ENCODE results near the gene TTLL11.

GRCh38 chr9:121949766-121950165 lies 143.3 kb downstream of the TTLL11 start:
- TF ChIP-seq EZH2phosphoT487 (IDR thresholded peaks at IDR 0.05; ENCODE audit: low read depth, severe bottlenecking, unreplicated experiment): no peak
- TF ChIP-seq, protein P1, sequence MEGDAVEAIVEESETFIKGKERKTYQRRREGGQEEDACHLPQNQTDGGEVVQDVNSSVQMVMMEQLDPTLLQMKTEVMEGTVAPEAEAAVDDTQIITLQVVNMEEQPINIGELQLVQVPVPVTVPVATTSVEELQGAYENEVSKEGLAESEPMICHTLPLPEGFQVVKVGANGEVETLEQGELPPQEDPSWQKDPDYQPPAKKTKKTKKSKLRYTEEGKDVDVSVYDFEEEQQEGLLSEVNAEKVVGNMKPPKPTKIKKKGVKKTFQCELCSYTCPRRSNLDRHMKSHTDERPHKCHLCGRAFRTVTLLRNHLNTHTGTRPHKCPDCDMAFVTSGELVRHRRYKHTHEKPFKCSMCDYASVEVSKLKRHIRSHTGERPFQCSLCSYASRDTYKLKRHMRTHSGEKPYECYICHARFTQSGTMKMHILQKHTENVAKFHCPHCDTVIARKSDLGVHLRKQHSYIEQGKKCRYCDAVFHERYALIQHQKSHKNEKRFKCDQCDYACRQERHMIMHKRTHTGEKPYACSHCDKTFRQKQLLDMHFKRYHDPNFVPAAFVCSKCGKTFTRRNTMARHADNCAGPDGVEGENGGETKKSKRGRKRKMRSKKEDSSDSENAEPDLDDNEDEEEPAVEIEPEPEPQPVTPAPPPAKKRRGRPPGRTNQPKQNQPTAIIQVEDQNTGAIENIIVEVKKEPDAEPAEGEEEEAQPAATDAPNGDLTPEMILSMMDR (IDR thresholded peaks at IDR 0.05; ENCODE audit: poor library complexity): no peak

Data from hepatocyte (in vitro differentiated cells).